SHP77 treated with DMSO at 0.1 percent for 48 hours (cell line): ENCODE measurements around the gene GSE1.

Experiments used
- DNase-seq: peaks from one replicate; lab custom pipeline; 2025; lab: John Stamatoyannopoulos, UW

Gene GSE1

GRCh38 chr16:85573696-85574641 lies 39.2 kb upstream of the GSE1 start:
- DNase-seq: peak; percentile 36

GRCh38 chr16:85574672-85575475 lies 38.2 kb upstream of the GSE1 start:
- DNase-seq: no peak

- no peak for DNase-seq
Observed at GRCh38 chr16:85575920-85576319, 37.2 kb upstream of the GSE1 start.

- no peak for DNase-seq
Observed at GRCh38 chr16:85576944-85577343, 36.2 kb upstream of the GSE1 start.

- DNase-seq: no peak
Observed at GRCh38 chr16:85577899-85578598, 35.1 kb upstream of the GSE1 start.

- DNase-seq: no peak
Observed at GRCh38 chr16:85578599-85578948, 34.5 kb upstream of the GSE1 start.

- no peak for DNase-seq
Observed at GRCh38 chr16:85579191-85579590, 33.9 kb upstream of the GSE1 start.

- DNase-seq: no peak
Observed at GRCh38 chr16:85579923-85580580, 33.1 kb upstream of the GSE1 start.

GRCh38 chr16:85580684-85581083 lies 32.4 kb upstream of the GSE1 start:
- DNase-seq: no peak

GRCh38 chr16:85582229-85582991 lies 30.7 kb upstream of the GSE1 start:
- DNase-seq: no peak

- no peak for DNase-seq
Observed at GRCh38 chr16:85583491-85584181, 29.5 kb upstream of the GSE1 start.

GRCh38 chr16:85584267-85584666 lies 28.9 kb upstream of the GSE1 start:
- DNase-seq: no peak

GRCh38 chr16:85584819-85585282 lies 28.3 kb upstream of the GSE1 start:
- no peak for DNase-seq

- no peak for DNase-seq
Observed at GRCh38 chr16:85585711-85586110, 27.4 kb upstream of the GSE1 start.

- peak; percentile 77 for DNase-seq
Observed at GRCh38 chr16:85586380-85587104, 26.6 kb upstream of the GSE1 start.

GRCh38 chr16:85587762-85588556 lies 25.2 kb upstream of the GSE1 start:
- no peak for DNase-seq

GRCh38 chr16:85588562-85589503 lies 24.3 kb upstream of the GSE1 start:
- DNase-seq: no peak
